BLaER1 treated with 17β-estradiol and CSF1 and Interleukin-3, amounts not matched to agents 10 nM and 100 nM (cell line): ENCODE results near the gene TMCC3.
A peak's percentile ranks its signal among the peaks of the same experiment; 100 is the strongest.
"Not testable (repeated sequence)": the region's sequence is repeated elsewhere in the genome, so short reads cannot be mapped to it uniquely, and the experiment has no call there.

ENCODE experiments used
- H3K27ac ChIP-seq, 11 experiments: shearing (Covaris generic); formaldehyde crosslinking; 2 replicates each; pipeline ENCODE4 v1.8.1; 2022
- H3K27me3 ChIP-seq, 11 experiments: shearing (Covaris generic); formaldehyde crosslinking; 2 replicates each; pipeline ENCODE4 v1.8.1; 2022
- H3K36me3 ChIP-seq, 11 experiments: shearing (Covaris generic); formaldehyde crosslinking; 2 replicates each; pipeline ENCODE4 v1.8.1; 2022
- H3K4me1 ChIP-seq, 10 experiments: shearing (Covaris generic); formaldehyde crosslinking; 2 replicates each; pipeline ENCODE4 v1.8.1; 2022
- H3K4me2 ChIP-seq, 11 experiments: shearing (Covaris generic); formaldehyde crosslinking; 2 replicates each; pipeline ENCODE4 v1.8.1; 2022
- H3K4me3 ChIP-seq, 10 experiments: shearing (Covaris generic); formaldehyde crosslinking; 2 replicates each; pipeline ENCODE4 v1.8.1; 2022
- H3K9ac ChIP-seq, 11 experiments: shearing (Covaris generic); formaldehyde crosslinking; 2 replicates each; pipeline ENCODE4 v1.8.1; 2022
- H3K9me3 ChIP-seq, 11 experiments: shearing (Covaris generic); formaldehyde crosslinking; replicated peaks in 1 of 11; 2 replicates each; pipeline ENCODE4 v1.8.1; 2022
- H4K20me1 ChIP-seq, 11 experiments: shearing (Covaris generic); formaldehyde crosslinking; 2 replicates each; pipeline ENCODE4 v1.8.1; 2022
- Cebpa-rat ChIP-seq, 11 experiments: shearing (Covaris generic); IDR thresholded peaks; 2 replicates each; pipeline ENCODE4 v1.8.1; 2022

TMCC3 gene

DNA sequence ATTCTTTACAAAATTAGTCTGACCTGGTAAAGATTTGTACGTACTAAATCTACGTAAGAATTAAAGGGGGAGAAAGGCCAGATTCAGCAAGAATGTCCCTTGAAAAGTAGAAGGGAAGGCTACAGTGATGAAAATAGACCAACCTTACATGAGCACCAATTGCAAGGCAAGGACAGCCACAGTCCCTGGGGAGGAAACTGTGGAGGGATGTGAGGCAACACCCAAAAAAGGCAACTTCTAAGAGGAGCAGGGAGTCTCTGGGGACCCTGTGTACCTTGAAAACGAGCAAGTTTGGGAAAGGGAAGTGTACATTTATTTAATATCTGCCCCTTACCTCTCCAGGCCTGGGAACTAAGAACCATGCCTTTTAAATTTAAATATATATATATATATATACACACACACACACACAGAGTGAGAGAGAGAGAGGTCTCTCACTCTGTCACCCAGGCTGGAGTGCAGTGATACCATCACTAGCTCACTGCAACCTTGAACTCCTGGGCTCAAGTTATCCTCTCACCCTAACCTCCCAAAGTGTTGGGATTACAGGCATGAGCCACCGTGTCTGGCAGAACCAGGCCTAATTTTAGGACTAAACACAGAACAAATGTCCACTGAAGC lies 56.4 kb downstream of the TMCC3 start:
- peak in 9 of 11 experiments; percentile 46 to 98 (median 94); a peak in 16 of 22 replicates for TF ChIP-seq Cebpa-rat (IDR thresholded peaks at IDR 0.05)
- H3K9me3 ChIP-seq, result peaks cover 0 to 5% (median 0%) of the 10 kb centered on the region in 11 experiments; a peak in 1 of 22 replicates
- no peaks in the 10 kb centered on the region for H3K27me3 ChIP-seq
- peak overlapping the region; percentile 36 to 93 (median 87); a peak in 21 of 22 replicates for H3K4me2 ChIP-seq
- H3K4me3 ChIP-seq, result peak overlapping the region in 6 of 10 experiments; percentile 4 to 37 (median 28); a peak in 7 of 20 replicates
- no peaks in the 10 kb centered on the region for H4K20me1 ChIP-seq
- H3K27ac ChIP-seq, result peak overlapping the region in 9 of 11 experiments; percentile 11 to 89 (median 84); a peak in 17 of 22 replicates
- H3K36me3 ChIP-seq, result no peaks in the 10 kb centered on the region
- H3K9ac ChIP-seq, result peak overlapping the region in 9 of 11 experiments; percentile 11 to 69 (median 61); a peak in 15 of 22 replicates
- H3K4me1 ChIP-seq, result peaks cover 17 to 63% (median 51%) of the 10 kb centered on the region in 10 experiments; a peak in 19 of 20 replicates

DNA sequence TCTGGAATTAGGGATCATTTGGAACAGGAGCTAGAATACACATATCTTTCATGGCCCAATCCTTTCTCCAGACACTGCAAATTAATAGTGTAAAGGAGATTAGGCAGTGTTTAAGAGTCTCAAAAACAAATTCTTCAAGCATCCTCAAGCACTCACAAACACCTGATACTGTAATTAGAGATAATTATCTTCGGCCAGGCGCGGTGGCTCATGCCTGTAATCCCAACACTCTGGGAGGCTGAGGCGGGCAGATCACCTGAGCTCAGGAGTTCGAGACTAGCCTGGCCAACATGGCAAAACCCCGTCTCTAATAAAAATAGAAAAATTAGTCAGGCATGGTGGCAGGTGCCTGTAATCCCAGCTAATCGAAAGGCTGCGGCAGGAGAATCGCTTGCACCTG lies 57.6 kb downstream of the TMCC3 start:
- Histone ChIP-seq H3K9ac (peak overlapping the region in 3 of 11 experiments; percentile 23 to 66 (median 63); a peak in 5 of 22 replicates), H3K4me3 (peak overlapping the region in 2 of 10 experiments; percentile 19 to 37; a peak in 2 of 20 replicates), H3K4me2 (peak overlapping the region in 9 of 11 experiments; percentile 70 to 93 (median 87); a peak in 17 of 22 replicates), H3K4me1 (peaks cover 17 to 64% (median 55%) of the 10 kb centered on the region in 10 experiments; a peak in 19 of 20 replicates), H3K27ac (peak overlapping the region in 8 of 11 experiments; percentile 74 to 89 (median 84); a peak in 15 of 22 replicates)
- H3K36me3 ChIP-seq, H4K20me1 ChIP-seq, H3K27me3 ChIP-seq, H3K9me3 ChIP-seq: not testable (repeated sequence)

DNA sequence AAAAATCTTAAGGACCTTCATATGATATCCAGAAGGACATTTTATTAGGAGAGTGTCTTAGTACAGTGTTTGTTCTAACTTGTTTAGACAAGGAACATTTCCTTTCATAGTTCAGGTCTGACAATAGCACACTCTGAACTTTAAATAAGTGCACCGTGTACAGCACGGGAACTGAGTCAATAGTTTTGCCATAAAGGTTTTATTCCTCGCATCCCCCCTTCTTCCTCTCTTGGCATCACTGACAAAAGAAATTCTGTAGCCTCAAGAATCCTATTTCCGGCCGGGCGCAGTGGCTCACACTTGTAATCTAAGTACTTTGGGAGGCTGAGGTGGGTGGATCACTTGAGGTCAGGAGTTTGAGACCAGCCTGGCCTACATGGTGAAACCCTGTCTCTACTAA lies 58.3 kb downstream of the TMCC3 start:
- H3K4me1 ChIP-seq, result peaks cover 17 to 65% (median 57%) of the 10 kb centered on the region in 10 experiments; a peak in 19 of 20 replicates
- no peak for TF ChIP-seq Cebpa-rat (IDR thresholded peaks at IDR 0.05)
- peak overlapping the region in 9 of 11 experiments; percentile 8 to 93 (median 70); a peak in 18 of 22 replicates for H3K4me2 ChIP-seq
- H3K9ac ChIP-seq, result no peak overlapping the region
- no peak overlapping the region for H3K4me3 ChIP-seq
- no peaks in the 10 kb centered on the region for H3K36me3 ChIP-seq
- H3K27me3 ChIP-seq, result no peaks in the 10 kb centered on the region
- no peaks in the 10 kb centered on the region for H4K20me1 ChIP-seq
- peak overlapping the region in 4 of 11 experiments; percentile 4 to 44 (median 25); a peak in 6 of 22 replicates for H3K27ac ChIP-seq
- peaks cover 0 to 5% (median 0%) of the 10 kb centered on the region in 11 experiments; a peak in 1 of 22 replicates for H3K9me3 ChIP-seq

DNA sequence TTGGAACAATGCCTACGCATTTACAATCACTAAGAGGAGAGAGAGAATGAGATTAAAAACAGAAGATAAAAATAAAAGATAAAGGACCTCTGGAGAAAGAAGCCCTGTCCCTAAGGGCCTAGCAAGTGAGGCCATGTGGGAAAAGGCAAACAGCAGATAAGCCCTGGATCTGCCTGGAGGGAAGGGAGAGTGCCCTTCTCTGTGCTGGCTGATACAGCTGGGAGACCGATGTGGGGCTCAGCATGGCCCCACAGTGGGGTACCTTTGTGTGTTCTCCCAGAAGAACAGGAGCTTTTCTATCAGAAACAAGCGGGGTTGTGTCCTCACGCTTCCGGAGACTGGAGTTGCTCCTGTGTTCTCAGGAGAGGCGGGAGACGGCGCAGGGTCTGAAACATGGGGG lies 59.9 kb downstream of the TMCC3 start:
- no peaks in the 10 kb centered on the region for H3K27me3 ChIP-seq
- H3K4me3 ChIP-seq, result no peak overlapping the region
- no peak overlapping the region for H3K9ac ChIP-seq
- H4K20me1 ChIP-seq, result no peaks in the 10 kb centered on the region
- no peaks in the 10 kb centered on the region for H3K9me3 ChIP-seq
- no peaks in the 10 kb centered on the region for H3K36me3 ChIP-seq
- H3K4me2 ChIP-seq, result peak overlapping the region in 8 of 11 experiments; percentile 17 to 93 (median 30); a peak in 11 of 22 replicates
- H3K27ac ChIP-seq, result peak overlapping the region in 4 of 11 experiments; percentile 35 to 47 (median 46); a peak in 4 of 22 replicates
- H3K4me1 ChIP-seq, result peaks cover 17 to 80% (median 71%) of the 10 kb centered on the region in 10 experiments; a peak in 19 of 20 replicates
- no peak for TF ChIP-seq Cebpa-rat (IDR thresholded peaks at IDR 0.05)

DNA sequence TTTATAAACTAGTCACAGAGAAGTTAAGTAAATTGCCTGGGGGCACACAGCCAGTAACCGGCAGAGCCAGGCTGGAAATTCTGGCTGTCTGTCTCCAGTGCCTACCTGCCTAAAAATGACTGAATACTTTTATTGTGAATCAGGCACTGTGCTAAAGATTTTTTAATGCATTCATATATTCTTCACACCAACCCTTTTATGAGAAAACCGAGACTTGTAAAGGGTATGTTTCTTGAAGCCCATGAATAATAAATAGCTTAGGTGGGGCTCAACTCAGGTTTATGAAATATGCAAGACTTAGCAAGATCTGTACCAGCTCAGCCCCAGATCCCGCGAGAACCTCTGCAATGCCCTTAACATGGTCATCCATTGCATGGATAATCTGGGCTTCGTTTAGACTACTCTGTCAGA lies 60.8 kb downstream of the TMCC3 start:
- H3K9ac ChIP-seq, result no peak overlapping the region
- peaks cover 15 to 80% (median 70%) of the 10 kb centered on the region in 10 experiments; a peak in 19 of 20 replicates for H3K4me1 ChIP-seq
- no peaks in the 10 kb centered on the region for H3K36me3 ChIP-seq
- H3K27ac ChIP-seq, result no peak overlapping the region
- H3K27me3 ChIP-seq, result no peaks in the 10 kb centered on the region
- H3K9me3 ChIP-seq, result no peaks in the 10 kb centered on the region
- H3K4me2 ChIP-seq, result 0 out of 22 replicates have a peak overlapping the region, but pooled peaks of 2 of the 11 experiments have one; percentile 4 to 27
- no peak overlapping the region for H3K4me3 ChIP-seq
- H4K20me1 ChIP-seq, result no peaks in the 10 kb centered on the region
- no peak for TF ChIP-seq Cebpa-rat (IDR thresholded peaks at IDR 0.05)

DNA sequence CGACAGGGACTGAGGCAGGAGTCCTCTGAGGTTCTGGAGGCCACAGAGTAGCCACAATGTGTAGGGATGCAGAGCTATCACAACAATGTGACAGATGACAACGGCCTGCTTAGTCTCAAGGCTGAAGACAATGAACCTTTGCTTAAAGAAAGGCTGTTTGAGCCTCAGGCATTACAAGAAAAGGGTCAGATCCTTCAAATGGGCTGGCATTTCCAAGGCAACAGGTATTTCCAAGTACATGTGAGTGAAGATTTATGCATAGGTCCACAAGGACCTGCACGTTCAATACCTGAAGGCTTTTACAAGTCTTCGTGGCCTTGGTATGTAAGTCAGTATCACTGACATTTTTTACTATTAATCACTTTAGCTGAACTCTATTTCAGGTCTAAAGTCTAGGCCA lies 62.0 kb downstream of the TMCC3 start:
- H3K27me3 ChIP-seq, result no peaks in the 10 kb centered on the region

DNA sequence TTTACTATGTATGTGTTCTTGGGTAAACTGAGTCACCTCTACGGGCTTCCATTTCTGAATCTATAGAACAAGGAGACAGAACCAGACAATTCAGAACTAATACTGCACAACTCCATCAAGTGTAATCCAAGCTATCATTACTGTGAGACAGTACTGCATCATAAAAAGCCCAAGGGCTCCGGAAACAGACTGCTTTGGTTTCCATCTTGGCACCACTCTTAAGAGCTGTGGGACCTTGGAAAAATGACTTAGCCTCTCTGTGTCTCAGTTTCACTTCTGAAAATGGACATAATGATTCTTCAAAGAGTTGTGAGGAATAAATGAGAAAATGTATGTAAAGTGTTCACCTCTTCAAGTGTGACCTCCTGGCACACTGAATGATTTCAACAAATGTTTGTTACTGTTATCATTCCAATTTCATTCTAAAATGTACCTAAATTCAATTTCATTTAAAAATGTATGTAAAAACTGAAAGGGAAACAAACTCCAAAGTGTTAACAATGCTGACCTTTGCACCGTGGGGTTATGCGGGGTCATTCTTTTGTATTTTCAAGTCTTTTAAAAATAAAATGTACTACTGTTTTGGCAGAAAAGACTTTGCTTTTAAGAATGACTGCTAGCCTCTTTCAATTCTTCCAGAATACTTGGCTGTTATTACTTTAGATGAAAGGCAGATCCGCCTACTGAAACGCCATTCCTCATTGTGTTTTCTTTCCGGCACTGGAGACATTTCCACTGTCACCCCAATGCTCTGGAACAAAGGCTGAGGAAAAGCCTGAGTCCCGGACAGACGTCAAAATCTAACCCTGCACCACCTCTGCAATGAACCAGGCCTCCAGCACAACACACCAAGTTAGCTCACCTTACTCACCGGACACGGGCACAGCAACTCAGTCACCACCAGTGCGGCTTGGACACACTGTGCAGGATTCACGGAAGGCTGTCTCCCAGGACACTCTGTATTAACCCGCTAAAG lies 62.8 kb downstream of the TMCC3 start:
- Histone ChIP-seq H3K27ac (no peak overlapping the region), H3K4me3 (no peak overlapping the region), H3K9ac (no peak overlapping the region), H3K27me3 (no peaks in the 10 kb centered on the region), H3K9me3 (peaks cover 0 to 6% (median 0%) of the 10 kb centered on the region in 11 experiments; a peak in 1 of 22 replicates), H3K4me1 (peaks cover 5 to 61% (median 52%) of the 10 kb centered on the region in 10 experiments; a peak in 17 of 20 replicates), H3K36me3 (no peaks in the 10 kb centered on the region), H4K20me1 (no peaks in the 10 kb centered on the region), H3K4me2 (peak overlapping the region in 3 of 11 experiments; percentile 18 to 76 (median 74); a peak in 2 of 22 replicates)
- TF ChIP-seq Cebpa-rat (IDR thresholded peaks at IDR 0.05), result no peak

More for the DNA sequence above, 62.0 kb downstream of the TMCC3 start:
- Histone ChIP-seq H3K4me1 (peaks cover 5 to 69% (median 60%) of the 10 kb centered on the region in 10 experiments; a peak in 18 of 20 replicates), H3K4me3 (no peak overlapping the region), H3K9me3 (peaks cover 0 to 6% (median 0%) of the 10 kb centered on the region in 11 experiments; a peak in 1 of 22 replicates), H3K36me3 (no peaks in the 10 kb centered on the region), H3K4me2 (peak overlapping the region in 1 of 11 experiments; percentile 18; a peak in 1 of 22 replicates), H3K27ac (no peak overlapping the region), H4K20me1 (no peaks in the 10 kb centered on the region), H3K9ac (no peak overlapping the region)
- TF ChIP-seq Cebpa-rat (IDR thresholded peaks at IDR 0.05), result no peak

DNA sequence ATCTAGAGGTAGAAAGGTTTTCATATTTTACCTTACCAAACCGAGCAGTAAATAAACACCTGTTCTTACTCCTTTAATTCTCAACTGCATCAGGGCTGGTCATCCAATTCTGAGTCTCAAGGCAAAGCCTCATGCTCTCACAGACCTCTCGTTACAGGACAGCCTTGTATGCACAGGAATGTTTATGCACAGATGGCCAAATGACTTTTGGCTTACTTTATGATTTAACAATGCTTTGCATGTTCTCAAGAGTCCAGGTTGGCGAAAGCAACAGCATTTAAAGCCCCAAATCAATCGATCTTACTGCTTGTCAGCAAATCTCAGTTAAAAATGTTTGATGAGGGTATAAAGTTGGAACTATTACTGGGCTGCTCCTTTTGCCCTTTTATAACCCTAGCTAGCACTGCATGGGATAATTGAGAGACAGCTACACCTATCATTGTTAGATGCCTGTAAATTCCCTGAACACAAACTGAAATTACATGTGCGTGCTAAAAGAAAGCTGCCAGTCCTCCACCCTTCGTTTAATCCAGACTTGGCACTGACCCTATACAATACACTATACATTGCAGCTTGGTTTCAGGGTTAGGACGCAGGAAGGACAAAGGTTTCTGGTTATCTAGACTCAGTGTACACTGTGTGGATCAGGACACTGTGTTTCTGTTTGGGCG lies 63.6 kb downstream of the TMCC3 start:
- Histone ChIP-seq H4K20me1 (no peaks in the 10 kb centered on the region), H3K9me3 (peaks cover 0 to 6% (median 0%) of the 10 kb centered on the region in 11 experiments; a peak in 1 of 22 replicates), H3K4me3 (no peak overlapping the region), H3K4me2 (peak overlapping the region in 7 of 11 experiments; percentile 28 to 76 (median 67); a peak in 12 of 22 replicates), H3K4me1 (peaks cover 3 to 52% (median 44%) of the 10 kb centered on the region in 10 experiments; a peak in 17 of 20 replicates), H3K36me3 (0 out of 22 replicates have a peak, but pooled peaks cover 0 to 5% (median 0%) of the 10 kb centered on the region in 11 experiments), H3K27ac (no peak overlapping the region), H3K9ac (no peak overlapping the region), H3K27me3 (no peaks in the 10 kb centered on the region)
- no peak for TF ChIP-seq Cebpa-rat (IDR thresholded peaks at IDR 0.05)
